ENCODE measurements around the gene CMTM3.

- no peak for TF ChIP-seq CTCF (IDR thresholded peaks at IDR 0.05)
- TF ChIP-seq POLR2A (IDR thresholded peaks at IDR 0.05): no peak
Observed at GRCh38 chr16:66616169-66616568, 11.7 kb downstream of the CMTM3 start.
